Activated CD4-positive, alpha-beta T cell treated with anti-CD3 and anti-CD28 coated beads for 1 hour (primary cell): ENCODE data around the gene NUDCD3.
A peak's percentile ranks its signal among the peaks of the same experiment; 100 is the strongest.

Source experiments
- DNase-seq: peaks from one replicate; pipeline ENCODE4 v3.0.0-alpha.2; 2020

NUDCD3 gene

GRCh38 chr7:44477063-44477830 is 13.2 kb downstream of the NUDCD3 start:
- DNase-seq, result peak; percentile 37

GRCh38 chr7:44476313-44476712 is 14.1 kb downstream of the NUDCD3 start:
- no peak for DNase-seq

GRCh38 chr7:44473295-44473694 is 17.2 kb downstream of the NUDCD3 start:
- DNase-seq, result no peak

- DNase-seq, result no peak
Observed at GRCh38 chr7:44472843-44473242, 17.6 kb downstream of the NUDCD3 start.

- no peak for DNase-seq
Observed at GRCh38 chr7:44471850-44472249, 18.6 kb downstream of the NUDCD3 start.

- DNase-seq, result no peak
Observed at GRCh38 chr7:44471436-44471835, 19.0 kb downstream of the NUDCD3 start.

GRCh38 chr7:44470628-44471245 is 19.7 kb downstream of the NUDCD3 start:
- DNase-seq, result no peak

- DNase-seq, result no peak
Observed at GRCh38 chr7:44470135-44470479, 20.4 kb downstream of the NUDCD3 start.

GRCh38 chr7:44469461-44470134 is 20.9 kb downstream of the NUDCD3 start:
- DNase-seq, result no peak

- no peak for DNase-seq
Observed at GRCh38 chr7:44467217-44467548, 23.3 kb downstream of the NUDCD3 start.

- no peak for DNase-seq
Observed at GRCh38 chr7:44466300-44467216, 23.9 kb downstream of the NUDCD3 start.

GRCh38 chr7:44465490-44465889 is 25.0 kb downstream of the NUDCD3 start:
- DNase-seq, result no peak

- DNase-seq, result no peak
Observed at GRCh38 chr7:44463169-44463808, 27.2 kb downstream of the NUDCD3 start.

GRCh38 chr7:44461387-44461786 is 29.1 kb downstream of the NUDCD3 start:
- no peak for DNase-seq

GRCh38 chr7:44460325-44460724 is 30.1 kb downstream of the NUDCD3 start:
- no peak for DNase-seq

- no peak for DNase-seq
Observed at GRCh38 chr7:44455155-44455554, 35.3 kb downstream of the NUDCD3 start.

- no peak for DNase-seq
Observed at GRCh38 chr7:44454348-44454747, 36.1 kb downstream of the NUDCD3 start.

- no peak for DNase-seq
Observed at GRCh38 chr7:44451123-44451522, 39.3 kb downstream of the NUDCD3 start.

- no peak for DNase-seq
Observed at GRCh38 chr7:44449584-44449928, 40.9 kb downstream of the NUDCD3 start.

GRCh38 chr7:44448922-44449583 is 41.4 kb downstream of the NUDCD3 start:
- no peak for DNase-seq

- no peak for DNase-seq
Observed at GRCh38 chr7:44447874-44448425, 42.5 kb downstream of the NUDCD3 start.
